ENCODE data around the gene PFN4. TPM values are rescaled to one million over a fixed set of nuclear protein-coding genes. Genes with fewer than 3 reads are reported as not detected.

The PFN4 gene
- total RNA-seq, 4 donors from 2014 or later: 0.85 to 1.3 TPM; not detected in 2

DNA sequence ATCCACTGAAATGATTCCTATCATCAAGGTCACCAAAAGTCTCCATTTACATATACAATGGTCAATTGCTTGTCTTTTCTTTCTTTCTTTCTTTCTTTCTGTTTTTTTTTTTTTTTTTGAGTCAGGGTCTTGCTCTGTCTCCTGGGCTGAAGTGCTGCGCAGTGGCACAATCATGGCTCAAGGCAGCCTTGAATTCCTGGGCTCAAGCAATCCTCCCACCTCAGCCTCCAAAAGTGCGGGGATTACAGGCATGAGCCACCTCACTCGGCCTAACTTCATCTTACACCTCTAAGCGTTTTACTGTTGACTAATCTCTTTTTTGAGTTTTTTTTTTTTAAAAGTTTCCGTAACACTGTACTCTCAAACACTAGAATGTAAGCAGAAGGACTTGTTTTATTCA lies 47.9 kb downstream of the PFN4 start:
- TF ChIP-seq, protein P1, sequence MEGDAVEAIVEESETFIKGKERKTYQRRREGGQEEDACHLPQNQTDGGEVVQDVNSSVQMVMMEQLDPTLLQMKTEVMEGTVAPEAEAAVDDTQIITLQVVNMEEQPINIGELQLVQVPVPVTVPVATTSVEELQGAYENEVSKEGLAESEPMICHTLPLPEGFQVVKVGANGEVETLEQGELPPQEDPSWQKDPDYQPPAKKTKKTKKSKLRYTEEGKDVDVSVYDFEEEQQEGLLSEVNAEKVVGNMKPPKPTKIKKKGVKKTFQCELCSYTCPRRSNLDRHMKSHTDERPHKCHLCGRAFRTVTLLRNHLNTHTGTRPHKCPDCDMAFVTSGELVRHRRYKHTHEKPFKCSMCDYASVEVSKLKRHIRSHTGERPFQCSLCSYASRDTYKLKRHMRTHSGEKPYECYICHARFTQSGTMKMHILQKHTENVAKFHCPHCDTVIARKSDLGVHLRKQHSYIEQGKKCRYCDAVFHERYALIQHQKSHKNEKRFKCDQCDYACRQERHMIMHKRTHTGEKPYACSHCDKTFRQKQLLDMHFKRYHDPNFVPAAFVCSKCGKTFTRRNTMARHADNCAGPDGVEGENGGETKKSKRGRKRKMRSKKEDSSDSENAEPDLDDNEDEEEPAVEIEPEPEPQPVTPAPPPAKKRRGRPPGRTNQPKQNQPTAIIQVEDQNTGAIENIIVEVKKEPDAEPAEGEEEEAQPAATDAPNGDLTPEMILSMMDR (IDR thresholded peaks at IDR 0.05; ENCODE audit: low read depth): no peak

DNA sequence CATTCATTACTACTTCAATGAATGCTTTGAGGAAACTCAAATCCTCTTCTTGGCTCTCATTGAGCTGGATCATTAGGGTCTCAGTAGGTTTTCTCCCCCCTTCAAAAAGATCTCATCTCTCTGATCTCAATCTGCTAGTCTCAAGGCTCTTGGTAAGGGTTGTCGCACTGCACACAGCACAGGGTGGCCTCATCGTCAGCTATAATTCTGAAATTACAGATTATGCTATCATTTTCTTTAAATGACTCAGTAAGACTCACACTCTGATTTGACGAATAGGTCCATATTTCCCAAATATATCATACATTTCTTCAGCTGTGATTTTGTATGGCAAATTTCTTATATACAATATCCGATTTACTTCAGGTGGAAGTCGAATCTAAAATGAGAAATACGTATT lies 49.3 kb downstream of the PFN4 start:
- TF ChIP-seq, protein P1 (IDR thresholded peaks at IDR 0.05; ENCODE audit: low read depth): no peak

DNA sequence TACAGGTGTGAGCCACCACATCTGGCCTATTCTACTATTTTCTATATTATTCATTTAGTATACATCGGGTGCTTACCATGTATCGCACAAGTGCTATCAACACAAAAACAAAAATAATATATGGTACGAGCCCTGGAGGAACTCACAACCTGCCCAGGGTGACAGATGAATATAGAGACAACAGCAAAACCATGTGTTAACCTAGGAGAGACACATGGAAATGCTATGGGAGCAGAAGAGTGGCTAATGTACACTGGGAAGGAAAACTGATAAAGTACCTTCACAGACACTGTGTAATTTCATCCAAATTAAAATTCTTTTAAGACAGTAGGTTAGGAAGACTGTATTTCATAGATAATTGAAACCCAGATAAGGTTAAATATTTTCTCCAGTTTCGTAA lies 50.9 kb downstream of the PFN4 start:
- TF ChIP-seq, protein P1 (IDR thresholded peaks at IDR 0.05; ENCODE audit: low read depth): no peak

DNA sequence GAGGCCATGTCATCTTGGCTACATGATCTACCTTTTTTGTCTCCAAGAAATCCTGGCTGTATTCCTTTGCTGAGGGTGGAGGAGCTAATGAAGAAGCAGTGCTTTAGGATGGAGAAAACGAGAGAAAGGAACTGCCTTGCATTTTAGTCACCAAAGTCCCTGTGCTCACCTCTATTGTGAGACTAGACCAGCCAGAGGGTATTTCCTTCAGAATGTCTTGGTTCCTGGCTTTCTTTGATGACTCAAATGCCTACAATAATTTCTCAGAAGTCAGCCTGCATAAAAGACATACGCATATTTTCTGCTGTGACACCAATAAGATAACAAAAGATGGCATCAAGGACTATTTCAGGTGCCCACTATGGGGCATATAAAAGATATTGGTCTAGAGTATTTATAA lies 57.8 kb downstream of the PFN4 start:
- TF ChIP-seq, protein P1 (IDR thresholded peaks at IDR 0.05; ENCODE audit: low read depth): no peak

Other genes with a start within 250 kb of the PFN4 start
- 10 to 100 TPM; 22.9 to 34.9 (median 28.5) TPM for gene ATAD2B, start 196.2 kb downstream of the PFN4 start, total RNA-seq
- gene UBXN2A, start 182.9 kb downstream of the PFN4 start, total RNA-seq: 10 to 100 TPM; 13.9 to 17.9 (median 15.0) TPM
- not detected for gene MFSD2B, start 113.2 kb downstream of the PFN4 start, total RNA-seq
- 1 to 10 TPM; 3.8 to 6.5 (median 5.1) TPM for gene WDCP, start 75.9 kb downstream of the PFN4 start, total RNA-seq
- 1 to 10 TPM; 3.6 to 8.7 (median 7.3) TPM for gene FKBP1B, start 73.6 kb downstream of the PFN4 start, total RNA-seq
- 100 to 1,000 TPM in 1 of 4 donors, 10 to 100 TPM in 3; 54.6 to 162 (median 89.1) TPM for gene SF3B6, start 47.0 kb downstream of the PFN4 start, total RNA-seq
- 10 to 100 TPM; 10.4 to 26.8 (median 20.4) TPM for gene TP53I3, start 38.5 kb downstream of the PFN4 start, total RNA-seq
- 10 to 100 TPM; 27.1 to 43.0 (median 37.1) TPM for gene FAM228B, start 135 bp upstream of the PFN4 start, total RNA-seq
- 1 to 10 TPM; 1.0 to 8.2 (median 2.4) TPM for gene FAM228A, start 51.7 kb upstream of the PFN4 start, total RNA-seq
- gene ITSN2, start 237.2 kb upstream of the PFN4 start, total RNA-seq: 10 to 100 TPM; 51.5 to 69.9 (median 61.9) TPM

Measured in subcutaneous adipose tissue (tissue), 4 donors.